22Rv1 (cell line): ENCODE measurements around the gene TXNL1.

Experiments
- ZFX ChIP-seq: fragments of 450-650 bp; IDR thresholded peaks from 2 replicates; pipeline ENCODE4 v1.6.1; 2017; ENCODE audit warnings: antibody characterized with exemption, borderline replicate concordance
- TF ChIP-seq, protein P1 (sequence below): fragments of 450-650 bp; IDR thresholded peaks from 2 replicates; pipeline ENCODE4 v1.5.1; 2017; ENCODE audit warnings: mild to moderate bottlenecking

- TF ChIP-seq, protein P1, sequence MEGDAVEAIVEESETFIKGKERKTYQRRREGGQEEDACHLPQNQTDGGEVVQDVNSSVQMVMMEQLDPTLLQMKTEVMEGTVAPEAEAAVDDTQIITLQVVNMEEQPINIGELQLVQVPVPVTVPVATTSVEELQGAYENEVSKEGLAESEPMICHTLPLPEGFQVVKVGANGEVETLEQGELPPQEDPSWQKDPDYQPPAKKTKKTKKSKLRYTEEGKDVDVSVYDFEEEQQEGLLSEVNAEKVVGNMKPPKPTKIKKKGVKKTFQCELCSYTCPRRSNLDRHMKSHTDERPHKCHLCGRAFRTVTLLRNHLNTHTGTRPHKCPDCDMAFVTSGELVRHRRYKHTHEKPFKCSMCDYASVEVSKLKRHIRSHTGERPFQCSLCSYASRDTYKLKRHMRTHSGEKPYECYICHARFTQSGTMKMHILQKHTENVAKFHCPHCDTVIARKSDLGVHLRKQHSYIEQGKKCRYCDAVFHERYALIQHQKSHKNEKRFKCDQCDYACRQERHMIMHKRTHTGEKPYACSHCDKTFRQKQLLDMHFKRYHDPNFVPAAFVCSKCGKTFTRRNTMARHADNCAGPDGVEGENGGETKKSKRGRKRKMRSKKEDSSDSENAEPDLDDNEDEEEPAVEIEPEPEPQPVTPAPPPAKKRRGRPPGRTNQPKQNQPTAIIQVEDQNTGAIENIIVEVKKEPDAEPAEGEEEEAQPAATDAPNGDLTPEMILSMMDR: no peak
- TF ChIP-seq ZFX: no peak
These were observed 31.8 kb downstream of the TXNL1 start for GRCh38 chr18:56606618-56607017.
